Neural progenitor cell (in vitro differentiated cells): ENCODE measurements around the gene MYO1F.

Experiments
- EZH2phosphoT487 ChIP-seq: fragments of 200-600 bp; sonication (generic); IDR thresholded peaks from 2 replicates; pipeline ENCODE4 v1.6.1; 2017; ENCODE audit warnings: antibody characterized with exemption
- TF ChIP-seq, protein P1 (sequence below): fragments of 200-600 bp; sonication (generic); IDR thresholded peaks from 2 replicates; pipeline ENCODE4 v1.5.1; 2017; ENCODE audit warnings: antibody characterized with exemption, mild to moderate bottlenecking

DNA sequence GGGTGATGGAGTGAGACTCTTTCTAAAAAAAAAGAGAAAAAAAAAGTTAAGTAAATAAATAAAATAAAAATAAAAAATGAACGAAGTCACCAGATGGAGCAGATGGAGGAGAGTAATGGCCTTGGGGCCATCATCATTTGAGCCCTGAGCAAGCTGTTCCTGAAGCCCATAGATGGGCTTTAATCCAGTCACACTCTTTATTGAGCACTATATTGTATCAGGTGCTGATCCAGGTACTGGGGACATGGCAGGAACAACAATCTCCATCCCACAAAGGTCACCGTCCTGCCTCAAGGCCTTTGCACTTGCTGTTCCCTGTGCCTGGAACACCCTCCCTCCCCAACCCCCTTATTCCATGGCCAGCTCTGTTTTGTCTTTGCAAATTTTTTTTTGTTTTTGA lies 37.2 kb upstream of the MYO1F start:
- TF ChIP-seq, protein P1, sequence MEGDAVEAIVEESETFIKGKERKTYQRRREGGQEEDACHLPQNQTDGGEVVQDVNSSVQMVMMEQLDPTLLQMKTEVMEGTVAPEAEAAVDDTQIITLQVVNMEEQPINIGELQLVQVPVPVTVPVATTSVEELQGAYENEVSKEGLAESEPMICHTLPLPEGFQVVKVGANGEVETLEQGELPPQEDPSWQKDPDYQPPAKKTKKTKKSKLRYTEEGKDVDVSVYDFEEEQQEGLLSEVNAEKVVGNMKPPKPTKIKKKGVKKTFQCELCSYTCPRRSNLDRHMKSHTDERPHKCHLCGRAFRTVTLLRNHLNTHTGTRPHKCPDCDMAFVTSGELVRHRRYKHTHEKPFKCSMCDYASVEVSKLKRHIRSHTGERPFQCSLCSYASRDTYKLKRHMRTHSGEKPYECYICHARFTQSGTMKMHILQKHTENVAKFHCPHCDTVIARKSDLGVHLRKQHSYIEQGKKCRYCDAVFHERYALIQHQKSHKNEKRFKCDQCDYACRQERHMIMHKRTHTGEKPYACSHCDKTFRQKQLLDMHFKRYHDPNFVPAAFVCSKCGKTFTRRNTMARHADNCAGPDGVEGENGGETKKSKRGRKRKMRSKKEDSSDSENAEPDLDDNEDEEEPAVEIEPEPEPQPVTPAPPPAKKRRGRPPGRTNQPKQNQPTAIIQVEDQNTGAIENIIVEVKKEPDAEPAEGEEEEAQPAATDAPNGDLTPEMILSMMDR: no peak
- TF ChIP-seq EZH2phosphoT487: no peak
